ENCODE measurements around the gene CNOT9. TPM values are rescaled to one million over a fixed set of nuclear protein-coding genes. Genes with fewer than 3 reads are reported as not detected.

Gene CNOT9
- total and polyA plus RNA-seq, 10 of the 15 experiments (the other 5 are each of a cell fraction or from before 2014, with no cell fraction given) = 51.0 to 172 (median 98.2) TPM

DNA sequence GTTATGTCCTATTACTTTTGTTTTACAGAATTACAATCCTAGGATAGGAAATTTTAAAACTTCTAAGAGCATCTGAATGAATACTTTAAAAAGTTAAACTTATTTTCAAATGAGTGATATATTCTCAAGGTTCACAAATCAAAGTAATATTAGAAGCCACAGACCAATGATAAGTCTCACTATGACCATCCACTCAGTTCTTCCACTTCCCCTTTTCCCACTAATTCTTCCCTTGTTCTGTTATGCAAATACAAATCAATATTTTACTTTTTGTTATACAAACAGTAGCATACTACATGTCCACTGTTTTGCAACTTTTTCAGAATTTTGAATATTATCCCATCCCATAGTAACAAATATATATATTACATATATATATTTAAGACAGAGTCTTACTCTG, 20.7 kb upstream of the CNOT9 start:
- BruUV-seq (replicated peaks) = no TSS peak
- peak overlapping the region; percentile 33; the same call in 1 of the 2 replicates for H3K4me2 ChIP-seq (ENCODE audit: control insufficient read depth, insufficient read depth)
- POLR2A ChIA-PET = no interaction called here
- RAD21 ChIA-PET (ENCODE audit: unreplicated experiment) = interaction anchor here (1.4 kb wide), 1 partner anchor 14 kb away, joined by 3 read pairs; no protein-coding TSS in a partner anchor
- DNase-seq (ENCODE audit: low read depth, low spot score) (no peak), FAIRE-seq (no peak), ATAC-seq (peak; percentile 85)
- peaks cover 2 to 31% of the 10 kb centered on the region in 2 experiments for H3K36me3 ChIP-seq (ENCODE audit: control insufficient read depth in 2 of 2, insufficient read depth in 2 of 2, low read length in 1 of 2)
- in situ Hi-C loops (cut with MboI) = no loop called here
- H3K79me2 ChIP-seq (ENCODE audit: control insufficient read depth, insufficient read depth, low read length) = no peaks in the 10 kb centered on the region
- no peaks in the 10 kb centered on the region; the same call in 1 of the 2 replicates for H3K4me1 ChIP-seq (ENCODE audit: control insufficient read depth, insufficient read depth, low read length)
- peak overlapping the region; percentile 48; the same call in 1 of the 2 replicates for H3K27ac ChIP-seq (ENCODE audit: control insufficient read depth, insufficient read depth)
- H4K20me1 ChIP-seq (ENCODE audit: control insufficient read depth, insufficient read depth) = no peaks in the 10 kb centered on the region
- SMC1A ChIA-PET (ENCODE audit: uncharacterized antibody, unreplicated experiment) = interaction anchor here (0.7 to 1.6 kb wide), 2 partner anchors 15 to 35 kb away, joined by 5 to 8 read pairs; no protein-coding TSS in a partner anchor
- CTCF ChIA-PET = interaction anchor here (0.7 to 1.9 kb wide), 5 partner anchors 10 to 304 kb away, joined by 3 to 6 read pairs (median 3); no protein-coding TSS in a partner anchor
- intact Hi-C loops (cut with micrococcal nuclease; ENCODE audit: unreplicated experiment) = no loop called here
- no peak overlapping the region for H2AFZ ChIP-seq (ENCODE audit: control insufficient read depth, low read depth, low read length)
- H3K27me3 ChIP-seq (replicated peaks in 1 of 2; ENCODE audit: control insufficient read depth in 2 of 2, insufficient read depth in 2 of 2, low read length in 1 of 2) = no peaks in the 10 kb centered on the region
- H3K4me3 ChIP-seq = no peak overlapping the region
- no peaks in the 10 kb centered on the region; the same call in 2 of the 3 replicates for H3K9me3 ChIP-seq (replicated peaks; ENCODE audit: control insufficient read depth, insufficient read depth, low read length)
- H3K9ac ChIP-seq (ENCODE audit: control insufficient read depth, insufficient read depth, low read length) = no peak overlapping the region
- TF ChIP-seq PAX5 (IDR thresholded peaks at IDR 0.05; ENCODE audit: borderline replicate concordance, low read depth, low read length) (no peak), CREM (IDR thresholded peaks at IDR 0.05; ENCODE audit: low read depth) (0 out of 2 replicates have a peak, but pooled peaks have one; percentile 15), CHD2 (IDR thresholded peaks at IDR 0.05; ENCODE audit: borderline replicate concordance, low read depth, low read length) (no peak), ZZZ3 (IDR thresholded peaks at IDR 0.05; ENCODE audit: control insufficient read depth, insufficient read length, low read depth) (no peak), RCOR1 (conservative IDR thresholded peaks at IDR 0.05; ENCODE audit: low read depth, low read length) (no peak), TBL1XR1 (IDR thresholded peaks at IDR 0.05; ENCODE audit: low read depth, low read length) (no peak), USF2 (IDR thresholded peaks at IDR 0.05; ENCODE audit: borderline replicate concordance, low read depth, low read length) (no peak), MTA3 (IDR thresholded peaks at IDR 0.05; ENCODE audit: borderline replicate concordance, low read length) (no peak), ZNF24 (IDR thresholded peaks at IDR 0.05) (0 out of 2 replicates have a peak, but pooled peaks have one; percentile 31), MAX (IDR thresholded peaks at IDR 0.05; ENCODE audit: low read depth, low read length) (no peak), ZNF622 (IDR thresholded peaks at IDR 0.05) (no peak), MTA2 (IDR thresholded peaks at IDR 0.05; ENCODE audit: low read depth) (peak; percentile 70), NFYB (IDR thresholded peaks at IDR 0.05; ENCODE audit: insufficient read depth, low read depth, low read length) (no peak), ZNF274 (IDR thresholded peaks at IDR 0.05; ENCODE audit: insufficient read depth, insufficient read length) (no peak), FOS (IDR thresholded peaks at IDR 0.05; ENCODE audit: borderline replicate concordance, extremely low read depth, insufficient read length) (no peak), NR2C1 (IDR thresholded peaks at IDR 0.05) (no peak), EP300 (IDR thresholded peaks at IDR 0.05; ENCODE audit: borderline replicate concordance in 1 of 2, control insufficient read depth in 1 of 2, low read depth in 2 of 2, low read length in 2 of 2) (0 out of 4 replicates have a peak, but pooled peaks of 1 of the 2 experiments have one; percentile 25), RUNX3 (IDR thresholded peaks at IDR 0.05; ENCODE audit: low read length) (peak; percentile 94), SREBF1 (IDR thresholded peaks at IDR 0.05; ENCODE audit: low read length) (no peak), SREBF2 (IDR thresholded peaks at IDR 0.05; ENCODE audit: low read length) (no peak), SMARCA5 (IDR thresholded peaks at IDR 0.05) (no peak), KAT2A (conservative IDR thresholded peaks at IDR 0.05; ENCODE audit: control insufficient read depth, low read depth, low read length) (no peak)
- TF ChIP-seq, protein P1, sequence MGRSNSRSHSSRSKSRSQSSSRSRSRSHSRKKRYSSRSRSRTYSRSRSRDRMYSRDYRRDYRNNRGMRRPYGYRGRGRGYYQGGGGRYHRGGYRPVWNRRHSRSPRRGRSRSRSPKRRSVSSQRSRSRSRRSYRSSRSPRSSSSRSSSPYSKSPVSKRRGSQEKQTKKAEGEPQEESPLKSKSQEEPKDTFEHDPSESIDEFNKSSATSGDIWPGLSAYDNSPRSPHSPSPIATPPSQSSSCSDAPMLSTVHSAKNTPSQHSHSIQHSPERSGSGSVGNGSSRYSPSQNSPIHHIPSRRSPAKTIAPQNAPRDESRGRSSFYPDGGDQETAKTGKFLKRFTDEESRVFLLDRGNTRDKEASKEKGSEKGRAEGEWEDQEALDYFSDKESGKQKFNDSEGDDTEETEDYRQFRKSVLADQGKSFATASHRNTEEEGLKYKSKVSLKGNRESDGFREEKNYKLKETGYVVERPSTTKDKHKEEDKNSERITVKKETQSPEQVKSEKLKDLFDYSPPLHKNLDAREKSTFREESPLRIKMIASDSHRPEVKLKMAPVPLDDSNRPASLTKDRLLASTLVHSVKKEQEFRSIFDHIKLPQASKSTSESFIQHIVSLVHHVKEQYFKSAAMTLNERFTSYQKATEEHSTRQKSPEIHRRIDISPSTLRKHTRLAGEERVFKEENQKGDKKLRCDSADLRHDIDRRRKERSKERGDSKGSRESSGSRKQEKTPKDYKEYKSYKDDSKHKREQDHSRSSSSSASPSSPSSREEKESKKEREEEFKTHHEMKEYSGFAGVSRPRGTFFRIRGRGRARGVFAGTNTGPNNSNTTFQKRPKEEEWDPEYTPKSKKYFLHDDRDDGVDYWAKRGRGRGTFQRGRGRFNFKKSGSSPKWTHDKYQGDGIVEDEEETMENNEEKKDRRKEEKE (IDR thresholded peaks at IDR 0.05) = no peak

Measured in GM12878 (cell line).